Mesenteric fat pad (tissue), 1 donor: Measurements from ENCODE around the gene MAP7. TPM values are rescaled to one million over a fixed set of nuclear protein-coding genes. Genes with fewer than 3 reads are reported as not detected.

Source experiments
- DNase-seq: peaks from one replicate; pipeline ENCODE4 v3.0.0-alpha.2; 2020; ENCODE audit warnings: low spot score
- total RNA-seq: library from RNA; stranded (reverse); fragmentation: NEBNext Ultra II Directional; extraction: Animal tissue kit (Norgen Biotek cat#: 25700); gene quantifications from one replicate; pipeline ENCODE4 v1.2.1, GENCODE V29; 2021
- donor health status: DM: yes; HTN: yes; CAD: no.

MAP7 gene
- total RNA-seq, 1 donor from 2014 or later: 5.2 TPM

- DNase-seq: no peak
Observed at GRCh38 chr6:136426627-136427377, 123.4 kb downstream of the MAP7 start.

GRCh38 chr6:136425793-136426192, 124.4 kb downstream of the MAP7 start:
- no peak for DNase-seq

GRCh38 chr6:136424901-136425300, 125.3 kb downstream of the MAP7 start:
- no peak for DNase-seq

GRCh38 chr6:136424450-136424849, 125.8 kb downstream of the MAP7 start:
- DNase-seq: no peak

- no peak for DNase-seq
Observed at GRCh38 chr6:136421537-136422158, 128.6 kb downstream of the MAP7 start.

- DNase-seq: no peak
Observed at GRCh38 chr6:136420853-136421252, 129.4 kb downstream of the MAP7 start.

- DNase-seq: no peak
Observed at GRCh38 chr6:136415351-136416007, 134.7 kb downstream of the MAP7 start.

- DNase-seq: no peak
Observed at GRCh38 chr6:136412410-136412809, 137.8 kb downstream of the MAP7 start.

- DNase-seq: no peak
Observed at GRCh38 chr6:136411453-136412354, 138.5 kb downstream of the MAP7 start.

GRCh38 chr6:136411025-136411325, 139.2 kb downstream of the MAP7 start:
- no peak for DNase-seq

GRCh38 chr6:136410201-136411024, 139.8 kb downstream of the MAP7 start:
- DNase-seq: no peak

GRCh38 chr6:136409597-136409996, 140.6 kb downstream of the MAP7 start:
- DNase-seq: no peak

GRCh38 chr6:136408204-136408603, 142.0 kb downstream of the MAP7 start:
- DNase-seq: no peak

- no peak for DNase-seq
Observed at GRCh38 chr6:136405420-136406029, 144.7 kb downstream of the MAP7 start.

- DNase-seq: no peak
Observed at GRCh38 chr6:136404627-136405419, 145.4 kb downstream of the MAP7 start.

GRCh38 chr6:136404007-136404406, 146.2 kb downstream of the MAP7 start:
- no peak for DNase-seq

- no peak for DNase-seq
Observed at GRCh38 chr6:136403110-136403980, 146.9 kb downstream of the MAP7 start.

- DNase-seq: no peak
Observed at GRCh38 chr6:136401749-136402148, 148.5 kb downstream of the MAP7 start.
